HG03520 (cell line): ENCODE results near the gene SS18L1.
"Not testable (repeated sequence)": the region's sequence is repeated elsewhere in the genome, so short reads cannot be mapped to it uniquely, and the experiment has no call there.

ENCODE experiments used
- ATAC-seq: cut with Tn5 transposase; IDR thresholded peaks from one replicate; pipeline ENCODE4 v1.9.1; 2021; ENCODE audit warnings: mild to moderate bottlenecking, moderate library complexity; ENCODE audit not compliant: unreplicated experiment

The SS18L1 gene, protein sequence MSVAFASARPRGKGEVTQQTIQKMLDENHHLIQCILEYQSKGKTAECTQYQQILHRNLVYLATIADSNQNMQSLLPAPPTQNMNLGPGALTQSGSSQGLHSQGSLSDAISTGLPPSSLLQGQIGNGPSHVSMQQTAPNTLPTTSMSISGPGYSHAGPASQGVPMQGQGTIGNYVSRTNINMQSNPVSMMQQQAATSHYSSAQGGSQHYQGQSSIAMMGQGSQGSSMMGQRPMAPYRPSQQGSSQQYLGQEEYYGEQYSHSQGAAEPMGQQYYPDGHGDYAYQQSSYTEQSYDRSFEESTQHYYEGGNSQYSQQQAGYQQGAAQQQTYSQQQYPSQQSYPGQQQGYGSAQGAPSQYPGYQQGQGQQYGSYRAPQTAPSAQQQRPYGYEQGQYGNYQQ

DNA sequence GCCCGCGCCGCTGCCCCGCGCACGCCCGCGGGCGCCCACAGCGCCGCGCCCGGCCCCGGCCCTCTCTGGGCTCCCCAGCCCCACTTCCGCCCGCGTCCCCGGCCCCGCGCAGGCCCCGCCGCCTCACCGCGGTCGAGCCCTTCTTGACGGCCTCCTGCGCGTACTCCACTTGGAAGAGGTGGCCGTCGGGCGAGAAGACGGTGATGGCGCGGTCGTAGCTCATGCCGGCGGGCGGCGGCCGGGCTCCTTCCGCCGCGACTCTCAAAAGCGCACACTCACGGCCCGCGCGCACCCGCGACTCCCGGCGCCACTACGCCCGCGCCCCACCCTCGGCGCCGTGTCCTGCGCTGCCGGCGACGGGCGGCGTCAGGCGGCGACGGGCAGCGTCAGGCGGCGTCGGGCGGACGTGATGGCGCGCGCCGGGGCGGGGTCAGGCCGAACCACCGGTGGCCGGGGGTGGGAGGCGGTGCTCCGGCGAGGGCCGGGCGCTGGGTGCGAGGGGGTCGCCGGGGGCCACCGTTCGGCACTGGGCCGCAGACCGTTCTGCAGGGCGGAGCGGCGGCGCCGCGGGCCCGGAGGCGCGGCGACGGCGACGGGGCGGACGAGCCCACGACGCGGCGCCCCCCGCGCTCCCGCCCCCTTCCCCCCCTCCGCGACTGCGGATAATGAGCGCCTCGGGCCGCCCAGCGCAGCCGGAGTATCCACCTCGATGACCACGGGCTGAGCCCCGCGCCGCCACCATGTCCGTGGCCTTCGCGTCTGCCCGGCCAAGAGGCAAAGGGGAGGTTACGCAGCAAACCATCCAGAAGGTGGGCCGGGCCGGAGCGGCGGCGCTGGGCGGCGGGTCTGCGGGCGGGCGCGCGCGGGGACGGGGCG is at the start of gene SS18L1, which contains the start of gene PSMA7:
Gene SS18L1, plus strand, starts transcription at position 689 of the 876 bp plus-strand sequence. Its CDS starts 52 bp downstream, at position 741.
Gene PSMA7, minus strand, starts transcription at position 314 of the 876 bp plus-strand sequence. Its CDS starts 91 bp downstream, at position 223.
- peak; percentile 68 for ATAC-seq

DNA sequence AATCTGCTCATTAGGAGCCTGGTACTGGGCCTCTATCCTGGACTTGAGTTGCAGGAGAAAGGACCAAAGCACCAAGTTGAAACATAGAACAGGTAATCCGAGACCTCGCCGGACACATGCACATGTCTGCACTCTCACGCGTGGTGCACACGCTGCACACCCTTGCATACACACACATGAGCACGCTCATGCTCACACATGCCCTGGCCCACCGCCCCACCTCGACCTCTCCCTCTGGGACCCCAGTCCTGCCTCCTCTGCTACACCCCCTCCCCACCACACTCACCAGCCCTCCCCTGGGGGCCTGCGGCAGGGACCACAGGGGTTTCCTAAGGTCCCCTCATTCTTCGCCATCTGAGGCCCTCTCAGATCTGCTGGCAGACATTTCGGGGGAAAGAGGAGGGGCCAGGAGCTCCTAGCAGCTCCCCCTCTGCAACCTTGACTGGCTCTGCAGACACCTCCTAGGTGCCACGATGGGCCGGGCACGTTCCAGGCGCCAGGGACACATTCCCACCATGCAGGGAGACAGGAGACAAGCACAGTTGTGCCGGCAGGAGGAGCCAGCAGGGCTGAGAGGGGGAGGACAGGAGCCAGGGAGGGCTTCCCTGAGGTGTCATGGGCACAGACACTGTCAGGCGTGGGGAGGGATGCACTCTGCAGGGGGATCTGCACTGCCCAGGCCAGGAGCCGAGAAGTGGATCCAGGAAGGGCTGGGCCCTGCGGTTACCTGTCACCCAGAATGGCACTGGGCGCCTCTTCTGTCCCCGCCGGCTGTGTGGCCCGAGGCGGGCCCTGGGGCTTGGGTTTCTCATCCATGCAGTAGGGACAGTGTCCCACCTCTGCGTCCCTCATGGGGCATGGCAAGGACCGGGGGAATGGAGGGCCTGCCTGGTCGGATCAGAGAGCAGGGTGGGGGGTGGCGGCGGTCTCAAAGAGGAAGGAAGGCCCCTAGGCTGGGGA is 46.9 kb upstream of the SS18L1 start:
- ATAC-seq = no peak

DNA sequence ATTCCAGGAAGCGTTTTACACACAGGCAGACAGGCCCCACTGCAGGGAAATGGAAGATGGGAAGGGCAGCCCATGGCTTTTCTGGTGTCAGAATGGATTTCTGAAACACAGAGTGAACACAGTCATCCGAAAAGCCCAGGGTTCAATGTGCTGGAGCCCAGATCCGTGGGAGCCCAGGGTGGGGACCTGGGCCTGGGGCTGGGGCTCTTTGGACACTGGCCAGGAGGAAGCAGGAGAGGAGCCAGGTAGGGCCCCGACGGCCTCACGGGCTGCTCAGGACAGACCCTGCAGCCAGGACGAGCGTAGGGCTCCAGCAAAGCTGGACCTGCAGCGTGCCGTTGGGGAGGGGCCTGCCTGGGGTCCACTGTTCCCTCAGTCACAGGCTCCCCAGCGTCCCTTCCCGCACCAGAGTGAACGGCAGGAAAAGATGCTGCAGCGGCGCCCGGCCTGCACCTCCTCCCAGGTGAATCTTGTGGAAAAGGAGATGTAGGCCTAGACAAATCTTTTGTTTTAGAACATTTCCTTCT is 45.6 kb upstream of the SS18L1 start:
- ATAC-seq = no peak

DNA sequence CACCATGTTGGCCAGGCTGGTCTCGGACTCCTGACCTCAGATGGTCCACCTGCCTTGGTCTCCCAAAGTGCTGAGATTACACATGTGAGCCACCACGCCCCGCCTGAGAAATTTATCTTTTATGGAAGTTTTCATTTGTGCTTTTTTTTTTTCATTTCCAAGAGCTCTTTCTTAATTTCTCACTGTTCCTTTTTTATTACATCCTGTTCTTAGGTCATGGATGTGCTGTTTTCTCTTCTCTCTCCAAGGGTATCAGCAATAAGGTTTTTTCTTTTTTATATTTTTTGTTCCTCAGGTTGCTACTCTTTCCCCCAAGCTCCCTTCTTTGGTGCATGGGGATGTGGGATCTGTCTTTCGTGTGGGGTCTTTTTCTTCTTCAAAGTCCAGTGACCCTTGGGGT is 42.5 kb upstream of the SS18L1 start:
- ATAC-seq = no peak

DNA sequence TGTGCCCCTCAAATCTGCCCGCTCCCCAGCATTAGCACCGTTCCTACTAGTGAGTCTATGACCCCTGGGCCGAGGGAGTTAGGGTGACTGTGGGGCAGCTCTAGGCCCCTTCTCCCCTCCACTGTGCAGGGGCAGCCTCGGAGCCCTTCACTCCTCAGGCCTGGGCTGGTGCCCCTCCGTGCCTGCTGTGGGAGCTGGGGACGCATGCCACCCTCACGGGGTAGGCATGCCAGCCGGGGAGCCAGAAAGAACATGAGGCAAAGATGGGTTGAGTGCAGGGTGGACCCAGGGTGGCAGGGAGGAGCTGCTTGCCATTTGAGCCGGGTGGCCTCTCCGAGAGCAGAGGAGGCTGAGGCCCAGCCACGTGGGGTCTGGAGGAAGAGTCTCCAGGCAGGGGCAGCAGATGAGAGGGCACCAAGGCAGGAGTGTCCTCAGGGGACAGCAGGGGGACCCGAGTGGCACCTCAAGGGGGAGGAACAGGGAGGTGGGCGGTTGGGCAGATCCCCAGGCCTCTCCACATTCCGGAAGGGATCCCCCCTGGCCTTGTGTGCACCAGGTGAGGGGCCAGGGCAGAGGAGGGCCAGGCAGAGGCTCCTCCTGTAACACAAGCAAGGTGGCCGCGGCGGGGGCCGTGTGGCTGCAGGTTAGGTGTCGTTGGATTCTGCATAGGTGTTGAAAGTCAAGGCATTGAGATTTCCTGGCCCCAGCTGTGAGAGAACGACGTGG is 39.9 kb upstream of the SS18L1 start:
- ATAC-seq = no peak

DNA sequence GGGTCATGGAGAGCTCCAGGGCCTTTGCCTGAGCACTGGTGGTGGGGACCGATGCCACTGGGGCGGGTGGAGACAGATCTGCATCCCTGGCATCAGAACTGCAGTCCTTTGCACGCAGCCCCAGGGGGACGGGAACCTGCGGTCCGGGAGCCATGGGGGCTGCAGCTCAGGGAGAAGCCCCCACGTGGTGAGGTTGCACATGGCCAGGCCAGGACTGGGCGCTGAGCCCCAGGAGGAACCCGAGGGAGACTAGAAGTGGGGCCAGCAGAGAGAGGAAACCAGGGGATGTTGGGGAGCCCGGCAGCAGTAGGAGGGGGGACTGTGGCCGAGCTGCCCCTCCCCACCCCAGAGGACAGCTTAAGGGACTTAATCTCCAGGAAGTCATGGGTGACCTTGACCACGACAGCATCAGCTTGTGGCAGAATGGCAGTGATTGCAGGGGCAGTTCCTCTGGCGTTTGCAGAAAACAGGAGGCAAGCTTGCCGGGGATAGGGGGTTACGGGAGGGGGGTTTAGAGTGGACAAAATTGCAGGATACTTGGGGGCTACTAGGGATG is 39.3 kb upstream of the SS18L1 start:
- no peak for ATAC-seq

DNA sequence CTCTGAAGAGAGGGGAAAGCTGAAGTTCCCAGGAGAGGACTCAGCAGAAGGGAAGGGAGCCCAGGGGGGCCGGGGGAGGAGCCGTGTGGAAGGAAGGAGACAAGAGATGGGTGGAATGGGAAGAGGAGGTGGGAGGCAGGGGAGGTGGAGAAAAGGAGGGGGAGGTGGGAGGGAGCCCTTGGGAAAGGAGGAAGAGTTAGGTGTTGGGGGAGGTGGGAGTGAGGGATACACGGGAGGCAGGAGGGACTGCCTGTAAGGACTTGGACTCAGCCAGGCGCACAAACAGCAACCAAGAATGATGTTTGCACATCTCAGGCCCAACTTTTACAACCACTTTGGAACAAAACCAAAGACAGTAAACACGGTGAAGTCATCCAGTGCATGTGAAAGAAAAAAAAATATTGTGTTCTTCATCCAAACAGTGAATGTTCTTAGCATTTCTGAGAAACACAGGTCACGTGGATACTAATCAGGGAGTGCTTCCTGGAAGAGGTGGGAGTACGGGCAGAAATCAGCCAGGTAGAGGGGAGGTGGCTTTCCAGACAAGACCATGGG is 38.7 kb upstream of the SS18L1 start:
- no peak for ATAC-seq

DNA sequence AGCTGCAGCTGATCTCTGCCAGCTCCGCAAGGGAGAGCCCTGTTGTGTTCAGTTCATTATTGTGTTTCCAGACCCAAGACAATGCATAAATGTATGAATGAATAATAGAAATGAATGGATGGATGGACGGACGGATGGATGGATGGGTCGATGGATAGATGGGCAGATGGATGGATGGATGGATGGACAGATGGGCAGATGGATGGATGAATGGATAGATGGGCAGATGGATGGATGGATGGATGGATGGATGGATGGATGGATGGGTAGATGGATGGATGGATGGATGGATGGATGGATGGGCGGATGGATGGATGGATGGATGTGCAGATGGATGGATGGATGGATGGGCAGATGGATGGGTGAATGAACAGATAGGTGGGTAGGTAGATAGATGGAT is 38.0 kb upstream of the SS18L1 start:
- no peak for ATAC-seq

DNA sequence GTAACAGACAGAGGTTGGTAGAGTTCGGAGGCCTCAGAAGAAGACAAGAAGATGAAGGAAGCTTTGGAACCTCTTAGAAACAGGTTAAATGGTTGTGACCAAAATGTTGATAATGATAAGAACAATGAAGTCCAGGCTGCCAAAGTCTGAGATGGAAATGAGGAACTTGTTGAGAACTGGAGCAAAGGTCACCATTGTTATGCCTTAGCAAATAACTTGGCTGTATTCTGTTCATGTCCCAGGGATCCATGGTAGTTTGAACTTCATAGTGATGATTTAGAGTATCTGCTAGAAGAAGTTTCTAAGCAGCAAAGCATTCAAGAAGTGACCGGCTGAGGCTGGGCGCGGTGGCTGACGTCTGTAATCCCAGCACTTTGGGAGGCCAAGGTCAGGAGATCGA is 32.4 kb upstream of the SS18L1 start:
- ATAC-seq = no peak

DNA sequence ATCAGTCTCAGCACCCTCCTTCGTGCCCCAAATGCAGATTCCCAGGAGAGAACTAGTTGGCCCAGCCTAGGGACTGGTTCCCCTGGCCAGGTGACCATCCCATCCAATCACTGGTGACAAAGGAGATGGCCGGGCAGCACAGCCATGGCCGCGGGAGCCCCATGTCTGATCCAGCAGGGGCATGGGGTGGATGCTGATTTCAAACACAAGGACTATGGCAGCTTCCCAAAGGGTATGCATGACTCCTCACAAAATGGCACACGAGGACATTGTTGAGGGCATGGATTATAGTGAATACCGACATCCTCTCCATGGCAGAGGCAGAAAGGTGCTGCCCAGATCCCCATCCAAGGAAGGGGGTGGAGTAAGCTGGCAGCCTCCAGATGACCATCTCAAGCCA is 31.2 kb upstream of the SS18L1 start:
- ATAC-seq = no peak

DNA sequence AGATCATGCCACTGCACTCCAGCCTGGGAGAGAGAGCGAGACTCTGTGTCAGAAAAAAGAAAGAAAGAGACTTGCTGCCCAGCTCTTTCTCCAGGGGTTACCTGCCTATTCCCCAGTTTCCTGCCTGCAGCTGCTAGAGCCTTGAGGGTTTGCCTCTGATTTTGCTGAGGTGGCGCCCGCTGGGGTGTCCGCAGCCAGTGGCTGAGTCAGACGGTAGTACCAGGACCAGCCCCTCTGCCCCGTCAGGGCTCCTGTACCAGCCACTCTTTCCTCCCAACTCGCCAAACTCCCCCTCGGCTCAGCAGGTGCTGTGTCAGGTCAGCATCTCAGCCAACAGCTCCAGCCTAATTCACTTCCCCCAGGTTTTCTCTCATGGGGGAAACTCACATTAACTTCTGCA is 28.7 kb upstream of the SS18L1 start:
- no peak for ATAC-seq

DNA sequence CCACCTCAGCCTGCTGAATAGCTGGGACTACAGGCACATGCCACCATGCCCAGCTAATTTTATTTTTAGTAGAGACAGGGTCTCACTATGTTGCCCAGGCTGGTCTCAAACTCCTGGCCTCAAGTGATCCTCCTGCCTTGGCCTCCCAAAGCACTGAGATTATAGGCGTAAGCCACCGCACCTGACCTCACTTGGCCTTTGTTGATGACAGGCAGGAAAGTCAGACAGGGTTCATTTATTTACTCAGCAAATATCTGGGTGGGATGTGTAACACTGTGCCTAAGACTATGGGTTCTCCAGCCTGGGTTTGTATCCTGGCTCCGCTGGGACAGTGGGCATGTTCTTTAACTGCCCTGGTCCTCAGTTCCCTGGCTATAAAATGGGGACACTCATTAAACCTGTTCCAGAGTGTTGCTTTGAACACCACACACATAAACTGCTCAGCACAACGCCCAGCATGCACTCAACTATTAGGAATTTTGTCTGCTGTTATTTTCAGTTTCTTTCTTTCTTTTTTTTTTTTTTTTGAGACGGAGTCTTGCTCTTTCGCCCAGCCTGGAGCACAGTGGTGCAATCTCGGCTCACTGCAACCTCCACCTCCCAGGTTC is 27.7 kb upstream of the SS18L1 start:
- not testable (repeated sequence) for ATAC-seq

DNA sequence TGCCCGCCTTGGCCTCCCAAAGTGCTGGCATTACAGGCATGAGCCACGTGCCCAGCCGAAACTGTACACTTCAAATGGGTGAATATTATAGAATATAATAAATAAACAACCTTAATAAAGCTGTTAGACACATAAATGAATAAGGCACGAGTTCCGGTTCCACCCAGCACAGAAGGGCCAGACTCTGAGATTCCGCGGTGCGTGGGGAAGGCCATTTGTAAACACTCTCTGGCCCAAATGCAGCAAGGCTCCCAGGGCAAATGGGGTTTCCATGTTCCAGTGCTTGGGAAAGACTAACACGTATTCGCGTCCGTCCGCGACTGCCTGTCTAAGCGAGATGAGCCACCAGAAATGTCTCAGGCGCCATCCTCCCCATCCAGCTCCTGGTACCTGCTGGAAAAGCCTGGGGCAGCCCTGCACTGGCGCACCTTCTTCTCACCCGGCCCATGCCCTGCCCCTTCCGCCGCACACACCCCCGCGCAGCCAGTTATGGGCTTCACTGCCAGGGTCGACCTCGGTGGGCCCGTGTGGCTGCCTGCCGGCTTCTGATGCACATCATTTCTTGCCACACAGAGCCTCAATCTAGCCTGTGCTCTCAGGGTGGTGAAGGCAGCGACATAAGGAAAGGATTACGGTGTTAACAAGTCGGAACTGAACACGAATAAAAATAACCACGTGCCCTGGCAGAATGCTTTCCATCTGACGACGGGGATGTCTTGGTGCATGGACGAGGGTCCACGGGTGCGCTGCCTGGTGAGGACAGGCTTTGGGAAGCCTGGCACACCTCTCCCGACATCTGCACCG is 26.8 kb upstream of the SS18L1 start:
- ATAC-seq = no peak

DNA sequence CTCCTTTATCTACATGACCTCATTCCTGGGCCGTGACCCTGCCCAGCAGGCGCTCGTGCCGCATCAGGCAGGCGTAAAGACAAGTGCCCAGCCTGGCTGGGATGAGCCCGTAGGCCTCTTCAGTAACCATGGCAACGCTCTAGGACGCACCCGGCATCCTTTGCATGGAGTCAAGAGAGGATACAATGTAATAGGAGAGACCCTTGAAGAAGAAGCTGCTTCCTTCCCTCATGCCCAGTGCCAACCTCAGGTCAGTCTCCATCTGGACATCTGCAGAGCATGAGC is 26.3 kb upstream of the SS18L1 start:
- no peak for ATAC-seq

DNA sequence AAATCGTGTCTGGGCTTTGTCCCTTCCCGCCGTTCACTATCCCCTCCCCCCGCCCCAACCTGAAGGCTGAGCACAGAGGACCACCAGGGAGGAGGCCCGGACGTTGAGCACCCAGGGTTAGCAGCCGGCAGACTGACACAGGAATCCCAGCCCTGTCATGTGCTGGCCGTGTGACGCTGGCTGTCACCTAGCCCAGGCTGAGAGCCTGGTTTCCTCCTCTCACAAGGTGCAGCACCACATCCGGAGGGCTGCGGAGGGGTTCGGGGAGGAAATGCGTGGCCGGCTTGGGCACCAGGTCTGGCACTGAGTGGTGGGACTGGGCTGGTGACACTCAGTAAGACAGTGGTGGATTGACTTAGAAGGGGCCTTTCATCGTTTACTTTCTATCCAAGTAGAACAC is 25.9 kb upstream of the SS18L1 start:
- no peak for ATAC-seq

DNA sequence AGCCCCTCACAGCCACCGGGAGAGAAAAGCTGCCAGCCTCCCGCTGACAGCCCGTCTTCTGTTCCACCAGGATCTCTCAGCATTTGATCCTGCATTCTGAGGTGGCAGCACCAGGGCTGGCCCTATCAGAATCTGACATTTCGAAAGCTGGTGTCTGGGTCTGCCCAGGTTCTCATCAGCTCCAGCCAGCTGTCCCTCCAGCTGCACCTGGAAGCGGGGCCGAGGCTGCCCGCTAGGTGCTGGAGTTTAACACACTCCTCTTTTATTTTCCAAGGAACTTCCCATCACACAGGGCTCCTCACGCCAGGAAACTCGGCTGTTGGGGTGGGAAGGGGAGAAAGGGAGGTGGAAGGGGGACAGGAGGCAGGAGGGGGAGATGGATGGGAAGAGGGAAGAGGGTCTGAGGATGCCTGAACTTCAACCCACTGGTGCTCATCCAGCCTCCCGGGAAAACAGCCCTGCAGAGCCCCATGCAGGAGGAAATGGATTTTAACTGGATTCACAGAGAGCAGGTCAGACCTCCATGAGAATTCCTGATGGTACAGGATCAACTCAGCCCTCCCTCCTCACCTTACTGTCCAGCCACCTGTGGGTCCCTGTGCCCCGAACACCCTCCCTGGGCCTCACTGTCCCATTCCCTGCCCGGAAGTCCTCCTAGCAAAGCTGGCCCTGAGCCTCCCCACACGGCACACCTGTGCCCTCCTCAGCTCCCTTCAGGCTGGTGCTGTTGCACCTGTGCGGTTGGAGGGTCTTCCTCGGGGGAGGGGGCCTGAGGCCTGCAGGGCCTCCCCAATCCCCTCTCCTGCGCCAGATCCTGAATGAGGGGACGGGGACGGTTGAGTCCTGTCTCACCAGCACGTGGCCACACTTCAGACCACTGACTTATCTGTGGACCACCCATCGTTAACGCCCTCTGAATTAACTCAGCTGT is 25.2 kb upstream of the SS18L1 start:
- ATAC-seq = no peak

DNA sequence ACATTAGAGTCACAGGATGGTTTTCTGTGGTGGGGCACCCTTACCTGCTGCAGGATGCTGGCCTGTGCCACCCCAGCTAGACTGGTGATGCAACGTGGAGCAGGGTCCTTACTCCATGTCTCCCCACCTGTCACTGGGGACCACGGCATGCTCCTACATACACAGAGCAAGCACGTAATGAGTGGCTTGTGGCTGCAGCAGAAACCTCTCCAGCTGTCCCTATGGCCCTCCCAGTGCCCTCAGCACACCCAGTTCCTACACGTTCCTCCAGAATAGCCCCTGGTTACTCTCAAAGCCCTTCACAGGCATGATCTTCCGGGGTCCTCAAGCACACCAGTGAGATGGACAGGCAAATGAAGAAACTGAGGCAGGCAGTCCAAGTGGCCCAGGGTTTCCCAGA is 24.5 kb upstream of the SS18L1 start:
- ATAC-seq = no peak
